Adrenal gland (tissue), 12 donors: ENCODE data around the gene TUBA1B. TPM values are rescaled to one million over a fixed set of nuclear protein-coding genes. Genes with fewer than 3 reads are reported as not detected.
A peak's percentile ranks its signal among the peaks of the same experiment; 100 is the strongest.

ENCODE experiments used
- DNase-seq, 7 donors: peaks; one replicate each; pipeline ENCODE4 v3.0.0-alpha.2; 2019 to 2020
- H3K27ac ChIP-seq, 5 donors: fragments of 200-600 bp; sonication (generic) in 4 of 5; 1 replicate in 3 of 5; 2 replicates in 2 of 5; pipeline versions ENCODE4 v1.5.1 to v1.8.0; 2016 to 2020; ENCODE audit warnings: mild to moderate bottlenecking in 1 of 5
- H3K27me3 ChIP-seq: fragments of 200-600 bp; 2 replicates; pipeline ENCODE4 v1.8.0; 2021
- H3K36me3 ChIP-seq, 2 donors: fragments of 200-600 bp; replicated peaks in 1 of 2; 1 replicate in 1 of 2; 2 replicates in 1 of 2; pipeline versions ENCODE4 v1.5.1 to v1.8.0; 2018 to 2022
- H3K4me1 ChIP-seq, 2 donors: fragments of 200-600 bp; replicated peaks in 1 of 2; 1 replicate in 1 of 2; 2 replicates in 1 of 2; pipeline versions ENCODE4 v1.5.1 to v1.8.0; 2018 to 2021
- H3K4me3 ChIP-seq, 4 donors: fragments of 200-600 bp; sonication (generic) in 3 of 4; one replicate each; pipeline ENCODE4 v1.5.1; 2016 to 2018
- H3K9me3 ChIP-seq, 3 donors: fragments of 200-600 bp; sonication (generic) in 1 of 3; replicated peaks in 1 of 3; 1 replicate in 2 of 3; 2 replicates in 1 of 3; pipeline versions ENCODE4 v1.5.1 to v1.8.0; 2016 to 2021
- CTCF ChIP-seq, 6 experiments: fragments of 450-650 bp in 4 of 6; fragments of 200-600 bp in 2 of 6; sonication (generic) in 1 of 6; IDR thresholded peaks; 1 replicate in 5 of 6; 2 replicates in 1 of 6; pipeline versions ENCODE4 v1.5.1 to v1.8.0; 2016 to 2021; ENCODE audit warnings: antibody characterized with exemption in 6 of 6, mild to moderate bottlenecking in 2 of 6, moderate library complexity in 1 of 6
- POLR2A ChIP-seq, 2 donors: fragments of 450-650 bp; IDR thresholded peaks; one replicate each; pipeline ENCODE4 v1.6.1; 2017; ENCODE audit warnings: antibody characterized with exemption in 2 of 2, mild to moderate bottlenecking in 2 of 2, moderate library complexity in 1 of 2
- WGBS, 4 donors: extraction: QIAGEN DNeasy Blood & Tissue Kit in 2 of 4; methylation state at CpG; one replicate each; pipeline versions ENCODE4 v1.1.5 to v1.1.7; 2013 to 2017; 5-methylcytosine and 5-hydroxymethylcytosine counted together
- intact Hi-C, 2 donors: fragments of 100-400 bp; cut with DNase I; formaldehyde crosslinking; loops; one replicate each; pipeline versions ENCODE4 v1.14.1 to v1.15.0; 2022 to 2023
- polyA plus RNA-seq, 3 donors: library from polyadenylated mRNA; stranded (reverse); fragments of 200-250 nt in 2 of 3; fragments of 350-450 nt in 1 of 3; fragmentation: Illumina TruSeq in 1 of 3; extraction: RNeasy Lipid Tissue Mini Kit (QIAGEN cat#74804) in 1 of 3; gene quantifications; one replicate each; pipeline ENCODE4 v1.2.3, GENCODE V29; 2013 to 2014
- total RNA-seq, 9 donors: library from RNA; depleted of rRNA in 4 of 9; stranded (reverse); fragments of >200 nt in 4 of 9; fragments of 120-200 nt in 1 of 9; fragmentation: NEBNext Ultra II Directional in 1 of 9; extraction: Animal tissue kit (Norgen Biotek cat#: 25700) in 1 of 9; gene quantifications; one replicate each; pipeline versions ENCODE4 v1.1.0 to v1.2.4, GENCODE V29; 2013 to 2023
- donor health status: healthy with polysubstance abuse.
- donor health status: Bipolar disorder and iron deficiency.
- donor health status: DM: yes; HTN: yes; CAD: no.
- donor health status: DM: no; HTN: no; CAD: no.
- donor health status: DM: no; HTN: no; CAD: no.
- donor health status: DM: yes; HTN: yes; CAD: no.

The TUBA1B gene
- total and polyA plus RNA-seq, 12 donors, result 174 to 830 (median 377) TPM

- peak overlapping the region in 1 of 4 donors; percentile 50 for H3K4me3 ChIP-seq
- no peak for DNase-seq
- 55 to 69% (median 59%) methylated on average over 26 to 41 of the region's 41 CpGs for WGBS, 4 donors
- peaks cover 10 to 46% of the 10 kb centered on the region in 2 donors for H3K4me1 ChIP-seq
- H3K27ac ChIP-seq, result no peak overlapping the region
- intact Hi-C loops, result no loop called here
- no peaks in the 10 kb centered on the region for H3K9me3 ChIP-seq
- TF ChIP-seq CTCF (IDR thresholded peaks at IDR 0.05) (no peak), POLR2A (IDR thresholded peaks at IDR 0.05) (no peak)
- no peaks in the 10 kb centered on the region for H3K36me3 ChIP-seq
- peaks cover 13% of the 10 kb centered on the region for H3K27me3 ChIP-seq
Observed at GRCh38 chr12:49091056-49091835, 39.9 kb downstream of the TUBA1B start.

- no peak overlapping the region for H3K27ac ChIP-seq
- peak overlapping the region in 1 of 4 donors; percentile 40 for H3K4me3 ChIP-seq
- no peaks in the 10 kb centered on the region for H3K9me3 ChIP-seq
- no peaks in the 10 kb centered on the region for H3K36me3 ChIP-seq
- 36 to 64% (median 45%) methylated on average over 24 to 88 of the region's 88 CpGs for WGBS, 4 donors
- TF ChIP-seq CTCF (IDR thresholded peaks at IDR 0.05), result no peak
- TF ChIP-seq POLR2A (IDR thresholded peaks at IDR 0.05), result no peak
- intact Hi-C loops, result loop anchor here (5.0 kb wide), 1 partner anchor 32 kb away; no protein-coding TSS in a partner anchor
- H3K27me3 ChIP-seq, result peaks cover 13% of the 10 kb centered on the region
- DNase-seq, result peak in 3 of 7 donors; percentile 36 to 65 (median 55)
- H3K4me1 ChIP-seq, result peaks cover 10 to 46% of the 10 kb centered on the region in 2 donors
Observed at GRCh38 chr12:49089821-49090773, 41.1 kb downstream of the TUBA1B start.

GRCh38 chr12:49088932-49089330, 42.3 kb downstream of the TUBA1B start:
- Histone ChIP-seq H3K36me3 (no peaks in the 10 kb centered on the region), H3K27me3 (peaks cover 13% of the 10 kb centered on the region), H3K4me1 (peaks cover under 1 to 36% of the 10 kb centered on the region in 2 donors), H3K9me3 (no peaks in the 10 kb centered on the region), H3K27ac (no peak overlapping the region), H3K4me3 (no peak overlapping the region)
- TF ChIP-seq POLR2A (IDR thresholded peaks at IDR 0.05), result no peak
- no peak for TF ChIP-seq CTCF (IDR thresholded peaks at IDR 0.05)
- intact Hi-C loops, result loop anchor here (5.0 kb wide), 1 partner anchor 33 kb away; no protein-coding TSS in a partner anchor
- WGBS, 4 donors, result 47 to 74% (median 68%) methylated on average over 4 to 6 of the region's 6 CpGs
- no peak for DNase-seq
